Activated B cell treated with CpG ODN at 0.5 μM for 24 hours (primary cell): ENCODE measurements around the gene TMEM63B. TPM values are rescaled to one million over a fixed set of nuclear protein-coding genes. Genes with fewer than 3 reads are reported as not detected.
"Not testable (repeated sequence)": the region's sequence is repeated elsewhere in the genome, so short reads cannot be mapped to it uniquely, and the experiment has no call there.

Experiments
- ATAC-seq: fragments of 200-7000 bp; cut with Tn5 transposase; one replicate; pipeline ENCODE4 v1.10.0; 2021; ENCODE audit warnings: low read depth, mild to moderate bottlenecking, moderate library complexity
- CTCF ChIA-PET: fragments of 350-600 bp; sonication (Branson Sonifier 250); formaldehyde crosslinking; loops from one replicate; lab custom pipeline; 2021; ENCODE audit warnings: antibody characterized with exemption; lab: Charles Lee
- POLR2A ChIA-PET: fragments of 350-600 bp; sonication (Branson Sonifier 250); formaldehyde crosslinking; loops from one replicate; lab custom pipeline; 2021; ENCODE audit warnings: antibody characterized with exemption; lab: Charles Lee
- DNase-seq: peaks from one replicate; pipeline ENCODE4 v3.0.0; 2022
- H3K27ac Mint-ChIP-seq: one replicate; pipeline ENCODE4 v1.8.0; 2020; ENCODE audit warnings: mixed read lengths
- H3K27me3 Mint-ChIP-seq: one replicate; pipeline ENCODE4 v1.8.0; 2021; ENCODE audit warnings: mixed read lengths
- H3K36me3 Mint-ChIP-seq: one replicate; pipeline ENCODE4 v1.8.0; 2021; ENCODE audit warnings: low read depth, mixed read lengths
- H3K4me1 Mint-ChIP-seq: one replicate; pipeline ENCODE4 v1.8.0; 2021; ENCODE audit warnings: mixed read lengths
- H3K4me3 Mint-ChIP-seq: one replicate; pipeline ENCODE4 v1.8.0; 2020; ENCODE audit warnings: mild to moderate bottlenecking, mixed read lengths
- H3K9me3 Mint-ChIP-seq: one replicate; pipeline ENCODE4 v1.8.0; 2020; ENCODE audit warnings: mixed read lengths
- intact Hi-C: fragments of 100-400 bp; cut with micrococcal nuclease; formaldehyde crosslinking; loops from one replicate; pipeline ENCODE4 v1.15.1; 2024
- total RNA-seq: library from RNA; stranded (reverse); gene quantifications from 2 replicates; pipeline ENCODE4 v1.2.3, GENCODE V29; 2022
- TF ChIP-seq, protein P1 (sequence below): fragments of 200-600 bp; IDR thresholded peaks from one replicate; pipeline ENCODE4 v1.8.0; 2022; ENCODE audit warnings: antibody characterized with exemption, mild to moderate bottlenecking

Gene TMEM63B
- total RNA-seq, 1 donor from 2014 or later: 13.9 TPM

DNA sequence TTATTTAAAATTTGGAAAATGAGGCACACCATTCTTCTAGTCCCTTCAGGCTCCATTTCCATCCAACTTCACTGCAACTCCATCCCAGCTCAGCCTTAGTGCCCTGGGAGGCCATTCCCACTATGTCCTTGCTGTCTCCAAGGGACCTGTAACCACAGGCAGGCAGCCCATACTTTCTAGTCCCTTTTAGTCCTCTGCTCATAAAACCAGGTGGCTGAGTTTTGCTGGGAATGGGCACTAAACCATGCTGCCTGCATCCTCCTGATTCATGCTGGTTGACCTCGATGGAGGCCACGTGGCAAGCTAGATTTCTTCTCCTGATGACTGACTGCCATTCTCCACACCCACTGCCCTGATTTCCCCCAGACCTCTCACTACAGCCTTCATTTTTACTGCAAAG lies 61.9 kb downstream of the TMEM63B start:
- intact Hi-C loops: no loop called here
- TF ChIP-seq, protein P1, sequence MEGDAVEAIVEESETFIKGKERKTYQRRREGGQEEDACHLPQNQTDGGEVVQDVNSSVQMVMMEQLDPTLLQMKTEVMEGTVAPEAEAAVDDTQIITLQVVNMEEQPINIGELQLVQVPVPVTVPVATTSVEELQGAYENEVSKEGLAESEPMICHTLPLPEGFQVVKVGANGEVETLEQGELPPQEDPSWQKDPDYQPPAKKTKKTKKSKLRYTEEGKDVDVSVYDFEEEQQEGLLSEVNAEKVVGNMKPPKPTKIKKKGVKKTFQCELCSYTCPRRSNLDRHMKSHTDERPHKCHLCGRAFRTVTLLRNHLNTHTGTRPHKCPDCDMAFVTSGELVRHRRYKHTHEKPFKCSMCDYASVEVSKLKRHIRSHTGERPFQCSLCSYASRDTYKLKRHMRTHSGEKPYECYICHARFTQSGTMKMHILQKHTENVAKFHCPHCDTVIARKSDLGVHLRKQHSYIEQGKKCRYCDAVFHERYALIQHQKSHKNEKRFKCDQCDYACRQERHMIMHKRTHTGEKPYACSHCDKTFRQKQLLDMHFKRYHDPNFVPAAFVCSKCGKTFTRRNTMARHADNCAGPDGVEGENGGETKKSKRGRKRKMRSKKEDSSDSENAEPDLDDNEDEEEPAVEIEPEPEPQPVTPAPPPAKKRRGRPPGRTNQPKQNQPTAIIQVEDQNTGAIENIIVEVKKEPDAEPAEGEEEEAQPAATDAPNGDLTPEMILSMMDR: no peak
- no peaks in the 10 kb centered on the region for H3K36me3 Mint-ChIP-seq
- no peak for ATAC-seq
- CTCF ChIA-PET: no interaction called here
- H3K9me3 Mint-ChIP-seq: no peaks in the 10 kb centered on the region
- no peak overlapping the region for H3K4me3 Mint-ChIP-seq
- POLR2A ChIA-PET: no interaction called here
- no peaks in the 10 kb centered on the region for H3K4me1 Mint-ChIP-seq
- no peak for DNase-seq
- H3K27me3 Mint-ChIP-seq: peaks cover 13% of the 10 kb centered on the region
- H3K27ac Mint-ChIP-seq: no peak overlapping the region

DNA sequence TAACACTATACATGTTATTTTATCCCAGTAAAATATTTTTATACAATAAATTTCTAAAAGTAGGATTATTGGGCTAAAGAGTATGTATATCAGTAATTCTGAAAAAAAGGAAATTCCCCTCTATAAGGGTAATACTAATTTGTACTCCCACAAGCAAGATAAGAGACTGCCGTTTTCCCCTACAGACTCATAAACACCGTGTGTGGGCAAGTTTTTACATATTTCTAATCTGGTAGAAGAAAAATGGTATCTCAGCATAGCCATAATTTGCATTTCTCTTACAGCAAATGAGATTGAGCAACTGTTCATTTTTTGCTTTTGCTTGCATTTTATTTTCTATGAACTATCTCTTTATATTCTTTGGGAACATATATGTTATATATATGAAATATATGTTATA lies 63.4 kb downstream of the TMEM63B start:
- Mint-ChIP-seq H3K4me1 (no peaks in the 10 kb centered on the region), H3K9me3 (no peaks in the 10 kb centered on the region), H3K36me3 (no peaks in the 10 kb centered on the region), H3K27ac (no peak overlapping the region), H3K4me3 (no peak overlapping the region), H3K27me3 (peaks cover 13% of the 10 kb centered on the region)
- DNase-seq (no peak), ATAC-seq (no peak)
- intact Hi-C loops: no loop called here
- TF ChIP-seq, protein P1: no peak
- CTCF ChIA-PET: no interaction called here
- POLR2A ChIA-PET: interaction anchor here (1.0 kb wide), 1 partner anchor 56 kb away, joined by 4 read pairs; the partner anchor contains the start of gene HSP90AB1

DNA sequence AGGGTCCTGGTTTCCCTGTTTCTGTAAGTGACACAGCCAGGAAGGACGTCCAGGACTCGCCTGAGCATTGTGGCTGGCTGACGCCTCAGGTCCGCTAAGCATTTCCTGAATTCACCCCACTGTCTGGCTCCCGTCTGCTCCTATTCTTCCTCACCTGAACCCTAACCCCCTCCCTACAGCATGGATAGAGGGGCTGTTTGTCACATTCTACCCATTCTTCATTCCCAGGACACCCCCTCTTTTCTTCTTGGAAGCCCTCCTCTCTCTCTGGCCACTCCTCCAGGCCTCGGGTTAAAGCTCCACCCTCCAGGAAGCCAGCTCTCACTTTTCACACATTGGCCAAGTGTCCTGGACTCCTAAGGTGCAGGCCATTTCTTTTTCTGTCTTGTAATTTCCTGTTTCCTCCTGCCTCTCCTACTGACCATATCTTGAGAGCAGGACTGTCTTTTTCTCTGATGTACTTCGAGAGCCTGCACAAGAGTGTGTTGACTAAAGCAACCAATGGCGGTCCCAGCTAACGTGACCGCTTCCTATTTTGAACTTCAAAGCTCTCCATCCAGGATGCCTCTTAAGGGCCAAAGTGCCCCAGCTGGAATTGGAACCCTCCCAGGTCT lies 65.2 kb downstream of the TMEM63B start:
- H3K36me3 Mint-ChIP-seq: no peaks in the 10 kb centered on the region
- H3K27me3 Mint-ChIP-seq: peaks cover 7% of the 10 kb centered on the region
- no peak for ATAC-seq
- DNase-seq: no peak
- H3K27ac Mint-ChIP-seq: no peak overlapping the region
- POLR2A ChIA-PET: no interaction called here
- TF ChIP-seq, protein P1: no peak
- H3K4me1 Mint-ChIP-seq: no peaks in the 10 kb centered on the region
- intact Hi-C loops: no loop called here
- CTCF ChIA-PET: no interaction called here
- no peak overlapping the region for H3K4me3 Mint-ChIP-seq
- no peaks in the 10 kb centered on the region for H3K9me3 Mint-ChIP-seq

DNA sequence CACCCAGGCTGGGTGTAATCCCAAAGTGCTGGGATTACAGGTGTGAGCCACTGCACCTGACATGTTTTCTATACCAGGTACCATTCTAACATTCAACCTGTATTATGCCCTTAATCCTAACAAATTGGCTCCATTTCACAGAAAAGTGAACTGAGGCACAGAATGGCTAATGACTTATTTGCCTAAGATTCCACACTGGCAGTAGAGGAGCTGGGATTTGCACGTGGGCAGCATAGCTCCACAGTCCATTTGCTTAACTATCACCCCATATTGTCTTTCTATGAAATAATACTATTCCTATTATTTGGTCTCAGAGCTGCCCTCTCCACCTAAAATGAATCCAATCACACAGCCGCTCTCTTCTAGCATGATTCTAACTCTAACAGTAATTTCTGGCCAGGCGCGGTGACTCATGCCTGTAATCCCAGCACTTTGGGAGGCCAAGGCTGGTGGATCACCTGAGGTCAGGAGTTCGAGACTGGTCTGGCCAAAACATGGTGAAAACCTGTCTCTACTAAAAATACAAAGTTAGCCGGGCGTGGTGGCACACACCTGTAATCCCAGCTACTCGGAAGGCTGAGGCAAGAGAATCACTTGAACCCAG lies 66.1 kb downstream of the TMEM63B start:
- ATAC-seq: no peak
- Mint-ChIP-seq H3K36me3 (no peaks in the 10 kb centered on the region), H3K4me1 (no peaks in the 10 kb centered on the region), H3K9me3 (no peaks in the 10 kb centered on the region), H3K27me3 (peaks cover 6% of the 10 kb centered on the region), H3K27ac (no peak overlapping the region), H3K4me3 (no peak overlapping the region)
- CTCF ChIA-PET: no interaction called here
- DNase-seq: no peak
- intact Hi-C loops: no loop called here
- POLR2A ChIA-PET: no interaction called here
- TF ChIP-seq, protein P1: no peak

DNA sequence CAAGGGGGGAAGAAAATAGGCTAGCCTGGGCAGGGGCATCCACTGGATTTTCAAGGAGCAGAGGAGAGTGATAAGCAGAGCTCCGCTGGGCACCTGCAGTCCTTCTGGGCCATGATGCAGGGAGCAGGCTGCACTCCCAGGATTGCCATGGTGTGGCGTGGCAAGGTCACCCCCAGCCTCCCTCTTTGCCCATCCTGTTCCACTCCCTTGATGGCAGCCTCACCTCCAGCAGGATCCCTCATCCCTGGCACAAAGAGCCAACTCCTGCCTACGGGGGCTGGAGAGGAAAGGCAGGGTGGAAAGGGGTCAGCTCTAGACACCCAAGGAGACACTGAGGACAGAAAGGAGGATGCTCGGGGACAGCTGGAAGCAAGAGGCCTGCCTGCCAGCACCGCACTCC lies 67.0 kb downstream of the TMEM63B start:
- H3K27me3 Mint-ChIP-seq: peaks cover 6% of the 10 kb centered on the region
- POLR2A ChIA-PET: no interaction called here
- H3K4me1 Mint-ChIP-seq: no peaks in the 10 kb centered on the region
- H3K27ac Mint-ChIP-seq: no peak overlapping the region
- DNase-seq (no peak), ATAC-seq (no peak)
- TF ChIP-seq, protein P1: no peak
- no peak overlapping the region for H3K4me3 Mint-ChIP-seq
- H3K9me3 Mint-ChIP-seq: no peaks in the 10 kb centered on the region
- CTCF ChIA-PET: no interaction called here
- intact Hi-C loops: no loop called here
- no peaks in the 10 kb centered on the region for H3K36me3 Mint-ChIP-seq

DNA sequence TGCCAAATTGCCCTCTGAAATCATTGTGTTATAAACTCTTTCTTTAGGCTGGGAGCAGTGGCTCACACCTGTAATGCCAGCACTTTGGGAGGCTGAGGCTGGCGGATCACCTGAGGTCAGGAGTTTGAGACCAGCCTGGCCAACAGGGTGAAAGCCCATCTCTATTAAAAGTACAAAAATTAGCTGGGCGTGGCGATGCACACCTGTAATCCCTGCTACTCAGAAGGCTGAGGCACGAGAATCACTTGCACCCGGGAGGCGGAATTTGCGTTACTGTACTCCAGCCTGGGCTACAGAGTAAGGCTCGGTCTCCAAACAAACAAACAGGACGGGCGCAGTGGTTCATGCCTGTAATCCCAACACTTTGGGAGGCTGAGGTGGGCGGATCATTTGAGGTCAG lies 69.0 kb downstream of the TMEM63B start:
- H3K27ac Mint-ChIP-seq, H3K27me3 Mint-ChIP-seq, H3K4me3 Mint-ChIP-seq, ATAC-seq, H3K9me3 Mint-ChIP-seq, H3K4me1 Mint-ChIP-seq, intact Hi-C loops, POLR2A ChIA-PET, H3K36me3 Mint-ChIP-seq, DNase-seq: not testable (repeated sequence)
- CTCF ChIA-PET: interaction anchor here (0.9 kb wide), 1 partner anchor 23 kb away, joined by 3 read pairs; no protein-coding TSS in a partner anchor
